ENCODE measurements around the gene OR51I2.

GRCh38 chr11:5504403-5504921 lies 55.3 kb downstream of the OR51I2 start:
- TF ChIP-seq CTCF (tag by site-specific recombination; IDR thresholded peaks at IDR 0.05) (no peak), KLF1 (tag by site-specific recombination; IDR thresholded peaks at IDR 0.05) (no peak), TCF7L2 (IDR thresholded peaks at IDR 0.05; ENCODE audit: borderline replicate concordance, low read depth, low read length) (no peak), ZNF10 (tag by site-specific recombination; IDR thresholded peaks at IDR 0.05) (no peak), ZNF501 (tag by site-specific recombination; IDR thresholded peaks at IDR 0.05) (no peak), GLIS1 (tag by site-specific recombination; IDR thresholded peaks at IDR 0.05) (no peak), ZNF223 (tag by site-specific recombination; IDR thresholded peaks at IDR 0.05) (no peak), ZBTB21 (tag by site-specific recombination; IDR thresholded peaks at IDR 0.05) (no peak), KLF16 (tag by site-specific recombination; IDR thresholded peaks at IDR 0.05) (no peak), ZNF221 (tag by site-specific recombination; IDR thresholded peaks at IDR 0.05; ENCODE audit: borderline replicate concordance) (no peak)
- TF ChIP-seq, protein P1, sequence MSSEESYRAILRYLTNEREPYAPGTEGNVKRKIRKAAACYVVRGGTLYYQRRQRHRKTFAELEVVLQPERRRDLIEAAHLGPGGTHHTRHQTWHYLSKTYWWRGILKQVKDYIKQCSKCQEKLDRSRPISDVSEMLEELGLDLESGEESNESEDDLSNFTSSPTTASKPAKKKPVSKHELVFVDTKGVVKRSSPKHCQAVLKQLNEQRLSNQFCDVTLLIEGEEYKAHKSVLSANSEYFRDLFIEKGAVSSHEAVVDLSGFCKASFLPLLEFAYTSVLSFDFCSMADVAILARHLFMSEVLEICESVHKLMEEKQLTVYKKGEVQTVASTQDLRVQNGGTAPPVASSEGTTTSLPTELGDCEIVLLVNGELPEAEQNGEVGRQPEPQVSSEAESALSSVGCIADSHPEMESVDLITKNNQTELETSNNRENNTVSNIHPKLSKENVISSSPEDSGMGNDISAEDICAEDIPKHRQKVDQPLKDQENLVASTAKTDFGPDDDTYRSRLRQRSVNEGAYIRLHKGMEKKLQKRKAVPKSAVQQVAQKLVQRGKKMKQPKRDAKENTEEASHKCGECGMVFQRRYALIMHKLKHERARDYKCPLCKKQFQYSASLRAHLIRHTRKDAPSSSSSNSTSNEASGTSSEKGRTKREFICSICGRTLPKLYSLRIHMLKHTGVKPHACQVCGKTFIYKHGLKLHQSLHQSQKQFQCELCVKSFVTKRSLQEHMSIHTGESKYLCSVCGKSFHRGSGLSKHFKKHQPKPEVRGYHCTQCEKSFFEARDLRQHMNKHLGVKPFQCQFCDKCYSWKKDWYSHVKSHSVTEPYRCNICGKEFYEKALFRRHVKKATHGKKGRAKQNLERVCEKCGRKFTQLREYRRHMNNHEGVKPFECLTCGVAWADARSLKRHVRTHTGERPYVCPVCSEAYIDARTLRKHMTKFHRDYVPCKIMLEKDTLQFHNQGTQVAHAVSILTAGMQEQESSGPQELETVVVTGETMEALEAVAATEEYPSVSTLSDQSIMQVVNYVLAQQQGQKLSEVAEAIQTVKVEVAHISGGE (tag by site-specific recombination; conservative IDR thresholded peaks at IDR 0.05; ENCODE audit: low read depth): no peak

All from HEK293 (cell line).